ENCODE results near the gene CREB5.

The CREB5 gene

GRCh38 chr7:28483112-28483511 lies 70.8 kb downstream of the CREB5 start:
- Histone ChIP-seq H3K27me3 (ENCODE audit: control insufficient read depth in 5 of 5, insufficient read depth in 4 of 5, low read length in 5 of 5) (no peaks in the 10 kb centered on the region), H3K4me3 (ENCODE audit: low read depth in 1 of 5, low read length in 5 of 5) (no peak overlapping the region), H3K9me3 (ENCODE audit: control insufficient read depth in 5 of 5, low read length in 5 of 5) (no peaks in the 10 kb centered on the region), H3K9ac (ENCODE audit: low read length in 5 of 5) (no peak overlapping the region), H3K27ac (ENCODE audit: low read depth, low read length) (no peak overlapping the region), H3K4me1 (ENCODE audit: control insufficient read depth in 5 of 5, insufficient read depth in 5 of 5, low read length in 5 of 5) (peaks cover 0 to 11% (median 6%) of the 10 kb centered on the region in 5 donors), H3K36me3 (ENCODE audit: control insufficient read depth in 5 of 5, insufficient read depth in 5 of 5, low read length in 5 of 5) (no peaks in the 10 kb centered on the region)

- H3K36me3 ChIP-seq (ENCODE audit: control insufficient read depth in 5 of 5, insufficient read depth in 5 of 5, low read length in 5 of 5) = no peaks in the 10 kb centered on the region
- no peaks in the 10 kb centered on the region for H3K27me3 ChIP-seq (ENCODE audit: control insufficient read depth in 5 of 5, insufficient read depth in 4 of 5, low read length in 5 of 5)
- no peak overlapping the region for H3K4me3 ChIP-seq (ENCODE audit: low read depth in 1 of 5, low read length in 5 of 5)
- H3K9me3 ChIP-seq (ENCODE audit: control insufficient read depth in 5 of 5, low read length in 5 of 5) = no peaks in the 10 kb centered on the region
- H3K4me1 ChIP-seq (ENCODE audit: control insufficient read depth in 5 of 5, insufficient read depth in 5 of 5, low read length in 5 of 5) = peaks cover 0 to 11% (median 6%) of the 10 kb centered on the region in 5 donors
- H3K27ac ChIP-seq (ENCODE audit: low read depth, low read length) = no peak overlapping the region
- no peak overlapping the region for H3K9ac ChIP-seq (ENCODE audit: low read length in 5 of 5)
These were observed 71.7 kb downstream of the CREB5 start for GRCh38 chr7:28483908-28484605.

- no peak overlapping the region for H3K27ac ChIP-seq (ENCODE audit: low read depth, low read length)
- H3K4me3 ChIP-seq (ENCODE audit: low read depth in 1 of 5, low read length in 5 of 5) = no peak overlapping the region
- no peaks in the 10 kb centered on the region for H3K27me3 ChIP-seq (ENCODE audit: control insufficient read depth in 5 of 5, insufficient read depth in 4 of 5, low read length in 5 of 5)
- H3K9ac ChIP-seq (ENCODE audit: low read length in 5 of 5) = no peak overlapping the region
- peaks cover 0 to 11% (median 6%) of the 10 kb centered on the region in 5 donors for H3K4me1 ChIP-seq (ENCODE audit: control insufficient read depth in 5 of 5, insufficient read depth in 5 of 5, low read length in 5 of 5)
- no peaks in the 10 kb centered on the region for H3K9me3 ChIP-seq (ENCODE audit: control insufficient read depth in 5 of 5, low read length in 5 of 5)
- no peaks in the 10 kb centered on the region for H3K36me3 ChIP-seq (ENCODE audit: control insufficient read depth in 5 of 5, insufficient read depth in 5 of 5, low read length in 5 of 5)
These were observed 72.3 kb downstream of the CREB5 start for GRCh38 chr7:28484606-28484935.

GRCh38 chr7:28487487-28487886 lies 75.2 kb downstream of the CREB5 start:
- no peaks in the 10 kb centered on the region for H3K27me3 ChIP-seq (ENCODE audit: control insufficient read depth in 5 of 5, insufficient read depth in 4 of 5, low read length in 5 of 5)
- H3K27ac ChIP-seq (ENCODE audit: low read depth, low read length) = no peak overlapping the region
- H3K4me3 ChIP-seq (ENCODE audit: low read depth in 1 of 5, low read length in 5 of 5) = no peak overlapping the region
- no peaks in the 10 kb centered on the region for H3K9me3 ChIP-seq (ENCODE audit: control insufficient read depth in 5 of 5, low read length in 5 of 5)
- H3K36me3 ChIP-seq (ENCODE audit: control insufficient read depth in 5 of 5, insufficient read depth in 5 of 5, low read length in 5 of 5) = no peaks in the 10 kb centered on the region
- H3K4me1 ChIP-seq (ENCODE audit: control insufficient read depth in 5 of 5, insufficient read depth in 5 of 5, low read length in 5 of 5) = peaks cover 0 to 2% (median 0%) of the 10 kb centered on the region in 5 donors
- no peak overlapping the region for H3K9ac ChIP-seq (ENCODE audit: low read length in 5 of 5)

GRCh38 chr7:28488061-28488791 lies 75.9 kb downstream of the CREB5 start:
- Histone ChIP-seq H3K4me1 (ENCODE audit: control insufficient read depth in 5 of 5, insufficient read depth in 5 of 5, low read length in 5 of 5) (peaks cover 0 to 2% (median 0%) of the 10 kb centered on the region in 5 donors), H3K36me3 (ENCODE audit: control insufficient read depth in 5 of 5, insufficient read depth in 5 of 5, low read length in 5 of 5) (no peaks in the 10 kb centered on the region), H3K9me3 (ENCODE audit: control insufficient read depth in 5 of 5, low read length in 5 of 5) (no peaks in the 10 kb centered on the region), H3K9ac (ENCODE audit: low read length in 5 of 5) (no peak overlapping the region), H3K27ac (ENCODE audit: low read depth, low read length) (no peak overlapping the region), H3K4me3 (ENCODE audit: low read depth in 1 of 5, low read length in 5 of 5) (no peak overlapping the region), H3K27me3 (ENCODE audit: control insufficient read depth in 5 of 5, insufficient read depth in 4 of 5, low read length in 5 of 5) (no peaks in the 10 kb centered on the region)

DNA sequence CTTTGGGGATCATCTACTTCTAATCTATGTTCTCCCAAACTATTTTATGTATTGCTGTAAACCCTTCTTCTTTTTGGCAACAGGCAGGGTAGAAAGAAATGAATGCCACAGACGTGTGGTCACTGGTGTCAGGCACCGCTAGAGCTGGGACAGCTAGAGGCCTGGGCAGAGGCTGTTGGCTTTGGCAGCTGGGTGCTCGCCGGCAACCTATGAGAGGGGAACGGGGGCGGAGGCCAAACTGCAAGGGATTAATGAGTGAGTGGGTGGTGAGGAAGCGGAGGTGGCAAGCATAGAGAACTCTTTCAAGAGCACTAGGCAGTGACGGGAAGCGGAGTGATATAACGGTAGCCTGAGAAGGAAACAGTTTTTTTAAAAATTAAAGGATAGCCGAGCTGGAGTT lies 78.5 kb downstream of the CREB5 start:
- Histone ChIP-seq H3K36me3 (ENCODE audit: control insufficient read depth in 5 of 5, insufficient read depth in 5 of 5, low read length in 5 of 5) (no peaks in the 10 kb centered on the region), H3K27ac (ENCODE audit: low read depth, low read length) (no peak overlapping the region), H3K9me3 (ENCODE audit: control insufficient read depth in 5 of 5, low read length in 5 of 5) (no peaks in the 10 kb centered on the region)

DNA sequence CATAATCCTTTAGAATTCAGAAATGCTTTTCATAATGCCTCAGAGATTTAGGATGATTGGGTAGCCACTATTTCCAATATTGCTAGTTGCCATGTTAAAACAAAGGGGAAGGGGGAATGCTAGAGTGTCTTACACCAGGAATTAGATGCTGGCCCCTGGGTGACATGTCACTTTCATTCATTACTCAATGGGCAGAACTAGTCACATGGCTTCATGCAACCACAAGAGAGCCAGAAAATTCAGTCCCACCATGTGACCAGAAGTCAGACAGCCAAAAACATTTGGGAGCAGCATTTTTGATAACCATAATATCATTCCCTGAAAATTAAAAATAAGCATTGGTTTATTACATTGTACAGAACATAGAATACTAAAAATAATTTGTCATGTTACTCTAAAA lies 81.2 kb downstream of the CREB5 start:
- H3K4me3 ChIP-seq (ENCODE audit: low read depth in 1 of 5, low read length in 5 of 5) = no peak overlapping the region
- H3K9me3 ChIP-seq (ENCODE audit: control insufficient read depth in 5 of 5, low read length in 5 of 5) = no peaks in the 10 kb centered on the region
- no peaks in the 10 kb centered on the region for H3K36me3 ChIP-seq (ENCODE audit: control insufficient read depth in 5 of 5, insufficient read depth in 5 of 5, low read length in 5 of 5)
- H3K27me3 ChIP-seq (ENCODE audit: control insufficient read depth in 5 of 5, insufficient read depth in 4 of 5, low read length in 5 of 5) = no peaks in the 10 kb centered on the region
- H3K9ac ChIP-seq (ENCODE audit: low read length in 5 of 5) = no peak overlapping the region
- no peak overlapping the region for H3K27ac ChIP-seq (ENCODE audit: low read depth, low read length)
- H3K4me1 ChIP-seq (ENCODE audit: control insufficient read depth in 5 of 5, insufficient read depth in 5 of 5, low read length in 5 of 5) = no peaks in the 10 kb centered on the region

More for the DNA sequence above, 78.5 kb downstream of the CREB5 start:
- Histone ChIP-seq H3K4me3 (ENCODE audit: low read depth in 1 of 5, low read length in 5 of 5) (no peak overlapping the region), H3K4me1 (ENCODE audit: control insufficient read depth in 5 of 5, insufficient read depth in 5 of 5, low read length in 5 of 5) (peaks cover 0 to 2% (median 0%) of the 10 kb centered on the region in 5 donors), H3K27me3 (ENCODE audit: control insufficient read depth in 5 of 5, insufficient read depth in 4 of 5, low read length in 5 of 5) (no peaks in the 10 kb centered on the region), H3K9ac (ENCODE audit: low read length in 5 of 5) (no peak overlapping the region)

- Histone ChIP-seq H3K27ac (ENCODE audit: low read depth, low read length) (no peak overlapping the region), H3K4me1 (ENCODE audit: control insufficient read depth in 5 of 5, insufficient read depth in 5 of 5, low read length in 5 of 5) (no peaks in the 10 kb centered on the region), H3K9me3 (ENCODE audit: control insufficient read depth in 5 of 5, low read length in 5 of 5) (no peaks in the 10 kb centered on the region), H3K27me3 (ENCODE audit: control insufficient read depth in 5 of 5, insufficient read depth in 4 of 5, low read length in 5 of 5) (no peaks in the 10 kb centered on the region), H3K36me3 (ENCODE audit: control insufficient read depth in 5 of 5, insufficient read depth in 5 of 5, low read length in 5 of 5) (no peaks in the 10 kb centered on the region), H3K9ac (ENCODE audit: low read length in 5 of 5) (no peak overlapping the region), H3K4me3 (ENCODE audit: low read depth in 1 of 5, low read length in 5 of 5) (no peak overlapping the region)
These were observed 84.7 kb downstream of the CREB5 start for GRCh38 chr7:28497009-28497408.

DNA sequence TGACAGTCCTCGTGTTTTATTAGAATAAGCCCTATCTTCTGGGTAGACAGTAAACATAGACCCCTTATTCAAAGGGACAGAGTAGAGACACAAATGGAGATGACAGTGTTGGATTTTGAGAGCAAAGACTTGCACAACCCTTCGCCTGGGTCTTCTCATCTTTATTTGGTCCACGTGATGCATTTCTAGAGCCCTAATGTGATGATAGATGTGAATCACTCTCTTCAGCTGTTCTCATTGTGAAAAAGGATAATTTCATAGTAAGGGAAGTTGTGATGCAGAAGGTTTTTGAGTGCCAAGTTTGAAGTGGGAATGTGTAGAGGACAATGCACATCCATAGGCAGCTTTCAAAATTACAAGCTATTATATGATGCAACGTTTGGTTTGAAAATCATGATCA lies 86.3 kb downstream of the CREB5 start:
- Histone ChIP-seq H3K27me3 (ENCODE audit: control insufficient read depth in 5 of 5, insufficient read depth in 4 of 5, low read length in 5 of 5) (no peaks in the 10 kb centered on the region), H3K9me3 (ENCODE audit: control insufficient read depth in 5 of 5, low read length in 5 of 5) (no peaks in the 10 kb centered on the region), H3K36me3 (ENCODE audit: control insufficient read depth in 5 of 5, insufficient read depth in 5 of 5, low read length in 5 of 5) (no peaks in the 10 kb centered on the region), H3K9ac (ENCODE audit: low read length in 5 of 5) (no peak overlapping the region), H3K27ac (ENCODE audit: low read depth, low read length) (no peak overlapping the region), H3K4me3 (ENCODE audit: low read depth in 1 of 5, low read length in 5 of 5) (no peak overlapping the region), H3K4me1 (ENCODE audit: control insufficient read depth in 5 of 5, insufficient read depth in 5 of 5, low read length in 5 of 5) (no peaks in the 10 kb centered on the region)

DNA sequence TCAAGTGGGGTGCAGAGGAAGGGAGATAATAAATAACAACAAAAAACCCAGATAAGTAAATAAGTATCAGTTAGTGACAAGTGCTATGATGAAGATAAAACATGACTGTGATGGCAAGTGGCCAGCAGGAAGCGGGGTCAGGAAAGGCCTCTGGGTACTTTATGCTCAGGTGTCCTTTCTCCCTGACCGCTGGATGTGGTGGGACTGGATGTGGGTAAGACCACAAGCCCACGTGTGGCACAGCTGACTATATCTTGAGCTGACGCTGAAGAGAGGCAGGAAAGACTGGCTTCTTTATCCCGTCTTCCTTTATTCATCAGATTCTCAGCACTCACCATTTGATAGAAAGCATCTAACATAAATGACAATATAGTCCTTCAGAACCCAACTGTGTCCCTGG lies 87.8 kb downstream of the CREB5 start:
- Histone ChIP-seq H3K9ac (ENCODE audit: low read length in 5 of 5) (no peak overlapping the region), H3K27me3 (ENCODE audit: control insufficient read depth in 5 of 5, insufficient read depth in 4 of 5, low read length in 5 of 5) (no peaks in the 10 kb centered on the region), H3K9me3 (ENCODE audit: control insufficient read depth in 5 of 5, low read length in 5 of 5) (no peaks in the 10 kb centered on the region), H3K4me3 (ENCODE audit: low read depth in 1 of 5, low read length in 5 of 5) (no peak overlapping the region), H3K36me3 (ENCODE audit: control insufficient read depth in 5 of 5, insufficient read depth in 5 of 5, low read length in 5 of 5) (no peaks in the 10 kb centered on the region), H3K27ac (ENCODE audit: low read depth, low read length) (no peak overlapping the region), H3K4me1 (ENCODE audit: control insufficient read depth in 5 of 5, insufficient read depth in 5 of 5, low read length in 5 of 5) (peaks cover 0 to 6% (median 0%) of the 10 kb centered on the region in 5 donors)

All from subcutaneous abdominal adipose tissue (tissue), 5 donors.